ENCODE results near the gene GCSAML. TPM values are rescaled to one million over a fixed set of nuclear protein-coding genes. Genes with fewer than 3 reads are reported as not detected.

Gene GCSAML
- total RNA-seq, 4 donors from 2014 or later, result 0.15 TPM; not detected in 3

GRCh38 chr1:247535402-247535801 is 13.5 kb upstream of the GCSAML start:
- H3K4me1 ChIP-seq, result no peaks in the 10 kb centered on the region
- no peaks in the 10 kb centered on the region for H3K27me3 ChIP-seq
- no peak for TF ChIP-seq POLR2A (IDR thresholded peaks at IDR 0.05)
- no peak overlapping the region for H3K4me3 ChIP-seq
- H3K27ac ChIP-seq, result no peak overlapping the region
- intact Hi-C loops (cut with DNase I; ENCODE audit: low total_unique reads) (no loop called here), in situ Hi-C loops (cut with MboI; ENCODE audit: low sequenced_read_pairs in 4 of 4) (no loop called here)
- DNase-seq (no peak), ATAC-seq (no peak)
- H3K9me3 ChIP-seq, result no peaks in the 10 kb centered on the region
- H3K36me3 ChIP-seq, result no peaks in the 10 kb centered on the region

GRCh38 chr1:247536340-247536739 is 12.6 kb upstream of the GCSAML start, which contains the start of gene OR2C3:
Gene OR2C3 (minus strand): TSS chr1:247536440. CDS start chr1:247532511, 3,929 bp downstream.
- Histone ChIP-seq H3K4me3 (no peak within 1 kb of the TSS), H3K27ac (no peak within 1 kb of the TSS), H3K9me3 (no peaks in the 10 kb centered on the region), H3K27me3 (no peaks in the 10 kb centered on the region), H3K36me3 (no peaks in the 10 kb centered on the region), H3K4me1 (no peaks in the 10 kb centered on the region)
- intact Hi-C loops (cut with DNase I; ENCODE audit: low total_unique reads) (no loop called here), in situ Hi-C loops (cut with MboI; ENCODE audit: low sequenced_read_pairs in 4 of 4) (no loop called here)
- TF ChIP-seq POLR2A (IDR thresholded peaks at IDR 0.05) (no peak), CTCF (IDR thresholded peaks at IDR 0.05 in 4 of 5, conservative IDR thresholded peaks at IDR 0.05 in 1 of 5) (no peak)
- ATAC-seq, result no peak
- no peak for DNase-seq

- in situ Hi-C loops (cut with MboI; ENCODE audit: low sequenced_read_pairs in 4 of 4), result no loop called here
Measured at GRCh38 chr1:247538561-247538960, 10.4 kb upstream of the GCSAML start.

GRCh38 chr1:247539215-247539614 is 9.7 kb upstream of the GCSAML start:
- no peaks in the 10 kb centered on the region for H3K27me3 ChIP-seq
- DNase-seq (no peak), ATAC-seq (no peak)
- intact Hi-C loops (cut with DNase I; ENCODE audit: low total_unique reads), result no loop called here
- H3K27ac ChIP-seq, result no peak overlapping the region
- no peaks in the 10 kb centered on the region for H3K36me3 ChIP-seq
- in situ Hi-C loops (cut with MboI; ENCODE audit: low sequenced_read_pairs in 4 of 4), result no loop called here
- no peaks in the 10 kb centered on the region for H3K9me3 ChIP-seq
- TF ChIP-seq CTCF (IDR thresholded peaks at IDR 0.05 in 4 of 5, conservative IDR thresholded peaks at IDR 0.05 in 1 of 5), result no peak
- no peak for TF ChIP-seq POLR2A (IDR thresholded peaks at IDR 0.05)
- no peaks in the 10 kb centered on the region for H3K4me1 ChIP-seq
- no peak overlapping the region for H3K4me3 ChIP-seq

More at GRCh38 chr1:247538561-247538960, 10.4 kb upstream of the GCSAML start:
- H3K4me1 ChIP-seq, result no peaks in the 10 kb centered on the region
- H3K4me3 ChIP-seq, result no peak overlapping the region
- no peaks in the 10 kb centered on the region for H3K9me3 ChIP-seq
- no peak for DNase-seq
- no peak for ATAC-seq
- no peaks in the 10 kb centered on the region for H3K27me3 ChIP-seq
- intact Hi-C loops (cut with DNase I; ENCODE audit: low total_unique reads), result no loop called here
- TF ChIP-seq CTCF (IDR thresholded peaks at IDR 0.05 in 4 of 5, conservative IDR thresholded peaks at IDR 0.05 in 1 of 5), result no peak
- no peak for TF ChIP-seq POLR2A (IDR thresholded peaks at IDR 0.05)
- H3K36me3 ChIP-seq, result no peaks in the 10 kb centered on the region
- no peak overlapping the region for H3K27ac ChIP-seq

- TF ChIP-seq CTCF (IDR thresholded peaks at IDR 0.05 in 4 of 5, conservative IDR thresholded peaks at IDR 0.05 in 1 of 5), result no peak
- TF ChIP-seq POLR2A (IDR thresholded peaks at IDR 0.05), result no peak
- Histone ChIP-seq H3K27ac (no peak overlapping the region), H3K4me1 (no peaks in the 10 kb centered on the region), H3K36me3 (no peaks in the 10 kb centered on the region), H3K4me3 (no peak overlapping the region), H3K27me3 (no peaks in the 10 kb centered on the region), H3K9me3 (no peaks in the 10 kb centered on the region)
- intact Hi-C loops (cut with DNase I; ENCODE audit: low total_unique reads), result no loop called here
- DNase-seq (no peak), ATAC-seq (no peak)
- in situ Hi-C loops (cut with MboI; ENCODE audit: low sequenced_read_pairs in 4 of 4), result no loop called here
Measured at GRCh38 chr1:247540581-247540980, 8.4 kb upstream of the GCSAML start.
